Measurements from ENCODE around the gene IFFO2.

- no peak for TF ChIP-seq CTCF (IDR thresholded peaks at IDR 0.05; ENCODE audit: extremely low read depth in 1 of 2, insufficient read depth in 1 of 2, low read depth in 1 of 2, low read length in 2 of 2)
- TF ChIP-seq POLR2AphosphoS5 (IDR thresholded peaks at IDR 0.05; ENCODE audit: insufficient read depth, low read depth, low read length), result no peak
- no peak for TF ChIP-seq POLR2A (IDR thresholded peaks at IDR 0.05; ENCODE audit: low read depth, low read length)
- TF ChIP-seq EZH2 (IDR thresholded peaks at IDR 0.05; ENCODE audit: borderline replicate concordance, low read depth, low read length, severe bottlenecking), result no peak
- no peak for TF ChIP-seq MAX (IDR thresholded peaks at IDR 0.05; ENCODE audit: insufficient read depth, insufficient read length)
- TF ChIP-seq GATA2 (IDR thresholded peaks at IDR 0.05; ENCODE audit: insufficient read depth, insufficient read length, low read depth, low read length), result no peak
- TF ChIP-seq JUN (IDR thresholded peaks at IDR 0.05; ENCODE audit: borderline replicate concordance, insufficient read depth, insufficient read length, low read depth), result no peak
- TF ChIP-seq FOS (IDR thresholded peaks at IDR 0.05; ENCODE audit: borderline replicate concordance, insufficient read depth, low read length), result no peak
- no peak for TF ChIP-seq MYC (IDR thresholded peaks at IDR 0.05; ENCODE audit: low read depth, low read length)
These were observed 85.5 kb downstream of the IFFO2 start for GRCh38 chr1:18870957-18871356.
